Stimulated activated CD4-positive, alpha-beta T cell treated with anti-CD3 and anti-CD28 coated beads, TNF-alpha, amount 100 ng/mL, for 48 hours (primary cell): ENCODE data around the gene ENO2.

Source experiments
- DNase-seq, 3 donors: peaks; one replicate each; pipeline ENCODE4 v3.0.0-alpha.2; 2020; ENCODE audit warnings: low read depth in 3 of 3

The ENO2 gene

GRCh38 chr12:6912164-6912935 is 2.0 kb upstream of the ENO2 start:
- DNase-seq: no peak

GRCh38 chr12:6914947-6915788 is 788 bp downstream of the ENO2 start:
- DNase-seq: peak in 1 of 3 donors; percentile 43

- no peak for DNase-seq
Measured at GRCh38 chr12:6915789-6916285, 1.5 kb downstream of the ENO2 start.

GRCh38 chr12:6916426-6917200 is 2.2 kb downstream of the ENO2 start:
- DNase-seq: no peak

- DNase-seq: no peak
Measured at GRCh38 chr12:6917491-6918231, 3.3 kb downstream of the ENO2 start.

GRCh38 chr12:6919588-6919987 is 5.2 kb downstream of the ENO2 start:
- DNase-seq: no peak

GRCh38 chr12:6921539-6921938 is 7.2 kb downstream of the ENO2 start:
- no peak for DNase-seq

GRCh38 chr12:6921996-6922946 is 7.9 kb downstream of the ENO2 start:
- DNase-seq: no peak

GRCh38 chr12:6923003-6923732 is 8.8 kb downstream of the ENO2 start:
- no peak for DNase-seq

- no peak for DNase-seq
Measured at GRCh38 chr12:6923851-6924250, 9.5 kb downstream of the ENO2 start.

- no peak for DNase-seq
Measured at GRCh38 chr12:6925239-6925539, 10.8 kb downstream of the ENO2 start.

- DNase-seq: no peak
Measured at GRCh38 chr12:6925540-6926279, 11.3 kb downstream of the ENO2 start.

GRCh38 chr12:6927379-6928021 is 13.1 kb downstream of the ENO2 start, which contains the start of gene ATN1:
Gene ATN1 (plus strand): TSS chr12:6927959. CDS start chr12:6934002, 6,043 bp downstream.
- no peak for DNase-seq

- no peak for DNase-seq
Measured at GRCh38 chr12:6928022-6928702, 13.8 kb downstream of the ENO2 start.

GRCh38 chr12:6928703-6929407 is 14.5 kb downstream of the ENO2 start:
- DNase-seq: no peak

- no peak for DNase-seq
Measured at GRCh38 chr12:6929466-6930452, 15.4 kb downstream of the ENO2 start.
